NCI-H2227 treated with DMSO at 0.1 percent for 48 hours (cell line): ENCODE measurements around the gene TET2.

Source experiments
- DNase-seq: peaks from one replicate; lab custom pipeline; 2025; lab: John Stamatoyannopoulos, UW

The TET2 gene

DNA sequence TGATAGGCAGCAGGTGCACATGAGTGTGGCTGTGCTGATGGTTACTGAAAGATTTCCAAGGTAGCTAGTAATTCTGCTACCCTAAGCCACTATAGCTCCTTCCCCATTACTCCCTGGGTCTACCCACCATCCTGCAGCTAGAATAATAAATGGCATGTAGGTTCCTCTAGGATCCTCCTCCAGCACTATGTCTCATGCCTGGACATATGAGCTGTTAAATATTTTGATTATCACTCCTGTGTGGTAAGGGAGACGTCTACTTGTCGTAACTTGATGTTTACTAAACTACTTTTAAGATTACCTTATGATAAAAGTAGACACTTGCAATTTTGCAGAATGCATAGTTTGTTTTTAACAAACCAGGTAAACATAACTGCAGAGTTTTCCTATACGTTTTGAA is 35.5 kb downstream of the TET2 start:
- DNase-seq, result no peak

DNA sequence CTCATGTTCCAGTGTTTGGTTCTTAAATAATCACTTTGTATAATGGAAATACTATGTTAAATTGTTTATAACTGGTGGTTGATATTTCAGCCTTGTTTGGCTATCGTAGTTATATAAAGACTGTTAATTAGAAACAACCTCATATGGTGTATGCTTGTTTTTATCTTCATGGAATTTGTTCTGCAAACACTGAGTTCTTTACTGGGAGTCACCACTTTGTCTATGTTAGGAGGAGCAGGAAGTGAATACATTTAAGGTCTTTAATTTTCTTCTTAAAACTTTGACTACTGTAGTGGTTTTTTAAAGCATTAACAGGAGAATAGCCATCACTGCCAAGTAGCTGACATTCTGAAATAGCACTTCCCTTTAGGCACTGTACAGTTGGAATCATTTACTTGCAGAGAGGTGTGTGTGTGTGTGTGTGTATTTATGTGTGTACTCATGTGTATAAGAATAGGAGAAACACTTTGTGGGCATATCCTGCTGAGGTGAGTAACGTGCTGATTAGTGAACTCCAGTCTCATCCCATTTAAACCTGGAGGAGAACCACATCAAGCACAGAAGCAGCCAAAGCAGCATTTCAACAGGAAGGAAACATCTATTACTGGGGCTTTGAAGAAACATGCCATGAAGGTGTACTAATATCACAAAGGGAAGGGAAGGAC is 37.8 kb downstream of the TET2 start:
- no peak for DNase-seq

DNA sequence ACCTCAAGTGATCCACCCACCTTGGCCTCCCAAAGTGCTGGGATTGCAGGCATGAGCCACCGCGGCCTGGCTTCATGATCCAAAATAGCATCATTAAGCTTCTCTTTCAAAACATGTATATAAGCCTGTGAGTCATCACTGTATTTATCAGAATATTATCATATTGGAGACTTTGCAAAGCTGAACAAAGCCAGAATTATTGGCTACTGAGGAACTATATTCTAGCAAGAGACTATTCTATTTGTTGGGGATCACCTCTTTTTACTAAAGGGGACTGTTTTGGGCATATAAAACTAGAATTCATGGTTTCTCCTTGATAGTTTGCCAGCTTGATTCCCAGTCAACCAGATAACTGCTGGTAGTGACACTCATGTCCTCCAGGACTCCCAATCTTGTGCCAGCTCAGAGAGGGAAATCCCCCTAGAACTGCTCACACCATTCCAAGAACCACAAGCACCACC is 40.1 kb downstream of the TET2 start:
- DNase-seq, result no peak

- DNase-seq, result no peak
Measured at GRCh38 chr4:105189855-105190650, 43.4 kb downstream of the TET2 start.

- peak; percentile 77 for DNase-seq
Measured at GRCh38 chr4:105191621-105192210, 45.0 kb downstream of the TET2 start.

GRCh38 chr4:105192474-105192873 is 45.8 kb downstream of the TET2 start:
- DNase-seq, result no peak

DNA sequence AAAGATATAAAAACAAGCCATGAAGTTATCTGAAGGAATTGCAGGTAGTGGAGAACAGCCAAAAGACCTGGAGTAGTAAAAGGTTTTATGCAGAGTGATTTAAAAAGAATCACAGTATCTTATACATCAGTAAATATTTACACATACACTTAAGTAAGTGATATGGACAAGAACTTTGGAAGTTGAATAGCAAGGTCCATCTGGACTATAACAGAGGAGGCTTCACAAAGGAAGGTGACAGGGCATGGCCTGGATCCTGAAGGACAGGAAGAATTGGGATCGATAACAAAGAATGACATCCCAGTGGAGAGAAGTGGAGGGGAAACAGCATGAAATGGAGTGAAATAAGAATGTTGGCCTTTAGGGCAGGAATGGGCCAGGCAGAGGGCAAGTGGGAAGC is 46.2 kb downstream of the TET2 start:
- DNase-seq, result no peak

DNA sequence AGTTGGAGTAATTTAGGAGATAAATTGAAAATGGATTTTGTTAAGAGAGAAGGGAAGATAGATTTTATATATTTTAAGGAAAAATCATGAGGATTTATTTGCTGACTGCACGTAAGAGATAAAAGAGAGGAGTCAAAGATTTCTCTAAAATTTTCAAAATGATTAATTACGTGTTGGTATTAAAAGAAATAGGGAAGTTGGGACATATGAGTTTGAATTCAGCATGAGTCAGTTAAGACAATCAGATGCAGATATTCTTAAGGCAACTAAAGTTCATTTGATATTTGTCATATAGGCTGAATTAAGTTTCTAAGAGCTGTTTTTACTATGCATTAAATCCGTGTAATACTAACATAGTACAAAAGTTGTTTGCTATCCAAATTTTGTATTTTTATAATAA is 46.9 kb downstream of the TET2 start:
- no peak for DNase-seq

- DNase-seq, result no peak
Measured at GRCh38 chr4:105194328-105195231, 47.9 kb downstream of the TET2 start.

GRCh38 chr4:105196523-105197145 is 50.0 kb downstream of the TET2 start:
- no peak for DNase-seq

GRCh38 chr4:105197777-105198176 is 51.1 kb downstream of the TET2 start:
- no peak for DNase-seq

- DNase-seq, result no peak
Measured at GRCh38 chr4:105198541-105198940, 51.9 kb downstream of the TET2 start.

- DNase-seq, result no peak
Measured at GRCh38 chr4:105206214-105206613, 59.5 kb downstream of the TET2 start.

DNA sequence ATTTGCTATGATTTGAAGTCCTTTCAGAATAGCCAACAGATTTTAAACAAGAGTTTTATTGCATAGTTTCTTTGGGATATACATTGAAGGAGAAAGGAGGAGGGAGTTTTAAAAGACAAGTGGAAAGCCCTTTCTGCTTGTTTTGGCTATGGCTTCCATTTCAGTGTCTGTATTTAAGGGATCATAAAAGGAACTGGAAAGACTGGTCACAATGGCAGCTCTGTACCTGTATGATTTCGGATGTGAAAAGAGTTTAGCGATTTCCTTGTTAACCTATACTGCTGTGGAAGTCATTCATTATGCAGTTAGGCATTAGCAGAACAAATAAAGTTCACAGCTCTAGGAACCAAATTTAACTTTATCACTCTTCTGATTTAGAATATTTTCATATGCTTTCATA is 60.7 kb downstream of the TET2 start:
- no peak for DNase-seq

- no peak for DNase-seq
Measured at GRCh38 chr4:105208561-105208960, 61.9 kb downstream of the TET2 start.

DNA sequence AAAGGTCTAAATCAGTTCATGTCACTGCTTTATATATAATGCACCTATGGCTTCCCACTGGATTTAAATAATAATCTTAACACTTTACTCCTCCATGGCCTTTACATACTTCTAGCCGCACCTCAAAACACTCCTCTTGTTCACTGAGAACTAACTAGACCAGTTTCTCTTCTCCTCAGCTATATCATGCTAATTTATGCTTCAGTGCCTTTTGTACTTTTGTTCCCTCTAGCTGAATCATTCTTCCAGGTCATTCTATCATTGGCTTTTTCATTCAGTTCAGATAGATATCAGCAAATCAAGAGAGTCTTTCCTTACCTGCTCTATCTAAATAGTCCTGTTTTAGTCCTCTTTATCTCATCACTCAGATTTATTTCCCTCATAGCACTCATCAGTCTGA is 64.2 kb downstream of the TET2 start:
- no peak for DNase-seq

DNA sequence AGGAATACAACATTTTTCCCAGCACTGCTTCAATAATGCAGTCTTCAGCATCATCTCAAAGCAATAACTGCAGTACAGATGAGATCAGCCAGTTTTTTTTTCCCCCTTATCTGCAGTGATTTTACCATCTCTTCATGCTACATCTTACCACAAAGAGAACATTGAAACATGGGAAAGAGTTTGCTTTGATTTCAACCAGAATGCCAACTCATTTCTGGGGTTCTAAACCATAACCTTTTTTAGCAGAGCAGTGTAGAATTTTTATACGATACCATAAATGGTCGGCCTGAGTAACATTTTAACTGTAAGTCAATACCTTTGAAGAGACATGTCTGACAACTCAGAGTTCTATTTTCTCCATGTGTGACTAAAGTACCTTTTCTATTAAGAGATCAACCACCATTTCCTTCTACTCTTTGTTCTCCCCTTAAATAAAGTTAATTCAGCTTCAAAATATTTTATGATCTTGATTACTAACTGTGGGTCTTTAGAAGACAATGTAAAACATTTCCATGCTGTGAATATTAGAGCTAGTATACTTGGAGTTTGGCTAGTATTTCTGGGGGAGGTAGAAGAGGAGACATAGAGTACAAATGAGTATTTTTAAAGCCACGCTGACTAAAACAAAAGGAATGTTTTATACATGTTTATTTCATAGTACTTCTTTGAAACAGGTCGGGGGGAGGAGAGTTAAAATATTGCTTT is 69.1 kb downstream of the TET2 start:
- no peak for DNase-seq

DNA sequence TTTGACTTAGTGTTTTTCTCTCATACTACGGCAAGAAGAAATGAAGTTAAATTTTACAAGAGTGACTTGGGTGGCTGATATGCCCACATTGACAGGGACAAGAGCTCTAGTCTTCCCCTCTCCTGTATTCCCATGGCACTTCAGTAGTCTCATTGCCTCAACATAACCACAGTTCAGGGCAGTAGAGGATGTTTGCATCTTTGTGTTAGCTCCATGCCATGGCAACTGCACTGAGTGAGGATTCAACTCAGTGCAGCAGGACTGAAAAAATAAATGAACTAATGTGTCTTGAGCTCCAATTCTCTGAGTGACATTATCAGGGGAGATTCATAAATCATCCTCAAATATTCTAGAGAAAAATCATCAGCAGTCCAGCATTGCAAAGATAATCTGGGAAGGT is 78.8 kb downstream of the TET2 start:
- DNase-seq, result no peak

DNA sequence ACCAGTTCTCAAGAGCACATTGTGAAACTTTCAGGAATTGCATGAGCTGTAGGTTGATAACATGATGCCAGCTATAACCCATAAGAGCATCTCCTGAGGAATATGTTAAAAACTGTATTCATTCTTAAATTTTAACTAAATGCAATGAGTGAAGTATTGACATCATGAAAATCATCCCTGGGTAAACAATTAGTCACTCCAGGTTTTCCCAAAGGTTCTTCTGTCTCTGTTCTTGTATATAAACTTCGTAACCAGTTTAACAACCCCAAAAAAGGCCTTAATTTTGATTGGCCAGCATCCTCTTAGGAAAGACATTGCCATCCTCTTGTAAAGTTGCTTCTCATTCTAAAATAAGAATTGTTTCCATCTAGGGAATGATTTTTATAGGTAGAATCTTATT is 80.4 kb downstream of the TET2 start:
- no peak for DNase-seq

DNA sequence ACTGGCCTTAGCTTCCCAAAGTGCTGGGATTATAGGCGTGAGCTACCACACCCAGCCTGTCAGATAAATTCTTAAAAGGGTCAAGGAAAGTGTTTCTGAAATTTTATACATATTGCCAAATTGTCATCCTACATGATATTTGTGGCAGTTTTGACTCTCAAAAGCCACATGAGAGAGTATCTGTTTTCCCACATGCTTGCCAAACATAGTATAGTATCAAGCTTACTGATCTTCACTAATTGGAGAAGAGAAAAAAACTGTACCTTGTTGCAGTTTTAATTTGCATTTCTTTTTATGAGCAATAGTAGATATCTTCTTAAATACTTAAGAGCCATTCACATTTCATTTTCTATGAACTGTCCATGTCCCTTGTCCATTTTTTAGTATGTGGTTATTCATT is 83.6 kb downstream of the TET2 start:
- no peak for DNase-seq

DNA sequence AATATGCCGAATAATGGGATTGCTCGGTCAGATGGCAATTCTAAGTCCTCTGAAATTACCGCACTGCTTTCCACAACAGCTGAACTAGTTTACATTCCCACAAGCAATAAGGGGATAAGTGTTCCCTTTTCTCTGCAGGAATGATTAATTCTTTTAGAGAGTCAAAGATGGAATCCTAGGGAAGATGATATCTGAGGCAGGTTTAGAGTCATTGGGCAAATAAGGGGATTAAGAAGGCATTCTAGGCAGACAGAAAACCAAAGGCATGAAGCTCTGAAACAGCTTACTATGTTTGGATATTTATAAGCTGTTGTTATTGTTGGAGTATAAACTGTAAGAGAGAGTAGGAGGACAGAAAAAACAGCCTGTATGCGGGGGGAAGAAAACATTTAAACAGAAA is 85.7 kb downstream of the TET2 start:
- DNase-seq, result no peak
